GOT3 (cell line): ENCODE data around the gene FKBP1A.
"Not testable (repeated sequence)": the region's sequence is repeated elsewhere in the genome, so short reads cannot be mapped to it uniquely, and the experiment has no call there.

Source experiments
- DNase-seq: peaks from one replicate; lab custom pipeline; 2025; ENCODE audit warnings: mixed read lengths; lab: John Stamatoyannopoulos, UW

Gene FKBP1A

GRCh38 chr20:1417273-1417672 lies 24.4 kb upstream of the FKBP1A start:
- peak; percentile 60 for DNase-seq

GRCh38 chr20:1415667-1416468 lies 23.0 kb upstream of the FKBP1A start:
- peak; percentile 76 for DNase-seq

- no peak for DNase-seq
Observed at GRCh38 chr20:1414982-1415381, 22.1 kb upstream of the FKBP1A start.

GRCh38 chr20:1405801-1406200 lies 12.9 kb upstream of the FKBP1A start:
- DNase-seq: no peak

- DNase-seq: no peak
Observed at GRCh38 chr20:1403624-1404023, 10.8 kb upstream of the FKBP1A start.

- no peak for DNase-seq
Observed at GRCh38 chr20:1402149-1402548, 9.3 kb upstream of the FKBP1A start.

GRCh38 chr20:1401451-1401907 lies 8.6 kb upstream of the FKBP1A start:
- DNase-seq: no peak

- DNase-seq: not testable (repeated sequence)
Observed at GRCh38 chr20:1399678-1400366, 7.0 kb upstream of the FKBP1A start.

GRCh38 chr20:1398185-1398584 lies 5.3 kb upstream of the FKBP1A start:
- not testable (repeated sequence) for DNase-seq

GRCh38 chr20:1397710-1398109 lies 4.9 kb upstream of the FKBP1A start:
- no peak for DNase-seq

GRCh38 chr20:1396702-1397101 lies 3.8 kb upstream of the FKBP1A start:
- no peak for DNase-seq

GRCh38 chr20:1396264-1396663 lies 3.4 kb upstream of the FKBP1A start:
- DNase-seq: no peak

GRCh38 chr20:1394686-1395085 lies 1.8 kb upstream of the FKBP1A start:
- DNase-seq: no peak

- DNase-seq: no peak
Observed at GRCh38 chr20:1393507-1393882, 641 bp upstream of the FKBP1A start.

- DNase-seq: no peak
Observed at GRCh38 chr20:1392443-1392692, 486 bp downstream of the FKBP1A start.

- DNase-seq: no peak
Observed at GRCh38 chr20:1391640-1392442, 1.0 kb downstream of the FKBP1A start.

GRCh38 chr20:1390581-1391403 lies 2.1 kb downstream of the FKBP1A start:
- no peak for DNase-seq

GRCh38 chr20:1389703-1390580 lies 2.9 kb downstream of the FKBP1A start:
- DNase-seq: no peak

GRCh38 chr20:1388741-1389483 lies 3.9 kb downstream of the FKBP1A start:
- DNase-seq: no peak

GRCh38 chr20:1388253-1388652 lies 4.6 kb downstream of the FKBP1A start:
- DNase-seq: no peak
